GM19025 (cell line): ENCODE results near the gene MT1E.

Experiments used
- ATAC-seq: cut with Tn5 transposase; IDR thresholded peaks from one replicate; pipeline ENCODE4 v1.9.1; 2021; ENCODE audit warnings: mild to moderate bottlenecking, low read depth, moderate library complexity; ENCODE audit not compliant: unreplicated experiment

The MT1E gene

GRCh38 chr16:56623637-56624036, 1.9 kb upstream of the MT1E start:
- no peak for ATAC-seq

- no peak for ATAC-seq
Observed at GRCh38 chr16:56625943-56626654, 518 bp downstream of the MT1E start.

DNA sequence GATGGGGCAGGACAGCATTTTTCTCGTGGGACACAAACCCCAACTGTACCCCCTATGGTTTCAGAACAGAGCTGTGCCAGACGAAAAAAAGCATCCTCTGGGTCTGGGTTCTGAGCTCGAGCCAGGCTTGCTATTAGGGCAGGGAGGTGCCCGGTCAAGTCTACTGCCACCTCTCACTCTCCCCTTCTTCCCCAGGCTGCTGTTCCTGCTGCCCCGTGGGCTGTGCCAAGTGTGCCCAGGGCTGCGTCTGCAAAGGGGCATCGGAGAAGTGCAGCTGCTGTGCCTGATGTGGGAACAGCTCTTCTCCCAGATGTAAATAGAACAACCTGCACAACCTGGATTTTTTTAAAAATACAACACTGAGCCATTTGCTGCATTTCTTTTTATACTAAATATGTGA, 1.1 kb downstream of the MT1E start:
- ATAC-seq, result no peak

GRCh38 chr16:56628486-56629350, 3.1 kb downstream of the MT1E start:
- no peak for ATAC-seq

- ATAC-seq, result no peak
Observed at GRCh38 chr16:56629531-56629930, 4.0 kb downstream of the MT1E start.

DNA sequence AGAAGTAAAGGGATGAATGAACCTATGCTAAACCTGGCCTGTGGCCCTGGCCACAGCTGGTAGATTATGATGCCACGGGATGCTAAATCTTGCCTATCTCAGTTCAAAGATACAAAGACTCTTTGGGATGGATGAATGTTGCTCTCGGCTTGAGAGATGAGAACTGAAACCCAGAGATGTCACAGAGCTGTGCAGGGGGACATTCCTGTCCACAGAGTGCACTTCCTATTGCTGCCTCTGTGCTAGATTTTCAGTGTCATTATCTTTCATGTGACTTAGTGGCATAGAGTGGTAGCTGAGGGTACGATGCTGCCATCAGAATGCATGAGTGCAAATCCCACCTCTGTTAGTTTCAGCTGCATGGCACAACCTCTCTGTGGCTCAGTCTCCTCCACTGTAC, 4.6 kb downstream of the MT1E start:
- peak; percentile 79 for ATAC-seq

DNA sequence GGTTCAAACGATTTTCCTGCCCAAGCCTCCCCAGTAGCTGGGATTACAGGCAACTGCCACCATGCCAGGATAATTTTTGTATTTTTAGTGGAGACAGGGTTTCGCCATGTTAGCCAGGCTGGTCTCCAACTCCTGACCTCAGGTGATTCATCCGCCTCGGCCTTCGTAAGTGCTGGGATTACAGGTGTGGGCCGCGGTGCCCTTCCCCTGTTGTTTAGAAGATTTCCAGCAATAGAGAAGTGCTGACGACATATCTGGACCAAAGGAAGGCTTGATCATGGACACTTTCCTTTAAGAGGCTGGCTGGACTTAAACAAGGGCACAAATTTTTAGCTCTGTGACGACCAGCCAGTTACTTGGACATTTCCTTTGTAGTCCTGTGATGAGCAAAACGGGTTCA, 5.6 kb downstream of the MT1E start:
- no peak for ATAC-seq

GRCh38 chr16:56631832-56632155, 6.2 kb downstream of the MT1E start:
- ATAC-seq, result no peak

DNA sequence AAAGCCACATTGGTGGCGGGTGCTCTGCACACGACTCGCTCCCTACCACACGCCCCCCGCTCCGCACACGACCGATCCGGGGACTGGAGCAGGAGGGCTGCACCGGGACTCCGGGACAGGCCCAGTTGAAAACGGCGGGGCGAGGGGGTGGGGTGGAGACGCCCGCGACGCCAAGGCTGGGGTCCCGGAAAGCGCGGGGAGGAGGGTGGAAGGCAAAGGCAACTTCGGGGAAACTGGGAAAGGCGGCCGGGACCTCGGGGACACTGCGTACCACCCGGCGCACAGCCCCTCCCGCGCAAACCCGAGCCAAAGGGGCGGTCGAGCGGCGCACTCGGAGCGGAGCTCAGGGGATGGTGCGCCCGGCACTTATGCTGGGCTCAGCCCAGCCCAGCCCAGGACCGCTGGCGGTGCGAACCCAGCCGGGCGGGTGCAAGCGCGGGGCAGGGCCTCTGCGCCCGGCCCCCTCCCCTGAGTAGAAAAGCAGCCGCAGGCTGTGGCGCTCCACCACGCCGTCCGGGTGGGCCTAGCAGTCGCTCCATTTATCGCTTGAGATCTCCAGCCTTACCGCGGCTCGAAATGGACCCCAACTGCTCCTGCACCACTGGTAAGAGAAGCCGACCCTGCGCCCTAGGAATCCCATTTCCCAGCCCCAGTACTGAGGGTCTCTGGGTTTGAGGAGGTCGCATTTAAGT, 6.7 kb downstream of the MT1E start, which contains the start of gene MT1M:
Gene MT1M (plus strand): TSS at position 504 of the 692 bp plus-strand sequence. CDS start 73 bp downstream, at position 577.
- no peak for ATAC-seq

DNA sequence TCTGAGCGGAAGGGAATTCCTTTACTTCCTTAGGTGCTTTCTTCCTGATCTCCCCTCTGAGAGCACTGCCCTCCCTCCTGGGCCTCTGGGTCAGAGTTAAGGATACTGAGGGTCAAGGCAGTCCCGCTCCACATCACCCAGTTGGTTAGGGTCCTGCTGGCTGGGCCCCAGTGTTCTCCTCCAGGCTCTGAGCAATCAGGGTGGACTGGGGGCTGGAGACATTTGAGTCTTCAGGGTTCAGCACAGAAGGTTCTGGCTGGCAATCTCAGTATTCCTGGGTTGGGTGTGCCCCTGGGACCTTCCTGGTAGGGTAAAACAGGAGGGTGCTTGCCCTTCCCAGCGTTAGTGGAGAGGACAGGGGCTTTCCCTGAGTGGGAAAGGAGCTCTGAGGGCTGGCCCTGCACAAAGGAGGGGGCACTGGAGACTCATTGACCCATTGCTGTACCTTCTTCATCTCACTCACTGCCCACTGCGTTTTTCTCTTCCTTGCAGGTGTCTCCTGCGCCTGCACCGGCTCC, 7.3 kb downstream of the MT1E start:
- no peak for ATAC-seq

- no peak for ATAC-seq
Observed at GRCh38 chr16:56633535-56633934, 8.0 kb downstream of the MT1E start.

- ATAC-seq, result no peak
Observed at GRCh38 chr16:56634715-56635440, 9.3 kb downstream of the MT1E start.

- ATAC-seq, result no peak
Observed at GRCh38 chr16:56635441-56635967, 9.9 kb downstream of the MT1E start.

DNA sequence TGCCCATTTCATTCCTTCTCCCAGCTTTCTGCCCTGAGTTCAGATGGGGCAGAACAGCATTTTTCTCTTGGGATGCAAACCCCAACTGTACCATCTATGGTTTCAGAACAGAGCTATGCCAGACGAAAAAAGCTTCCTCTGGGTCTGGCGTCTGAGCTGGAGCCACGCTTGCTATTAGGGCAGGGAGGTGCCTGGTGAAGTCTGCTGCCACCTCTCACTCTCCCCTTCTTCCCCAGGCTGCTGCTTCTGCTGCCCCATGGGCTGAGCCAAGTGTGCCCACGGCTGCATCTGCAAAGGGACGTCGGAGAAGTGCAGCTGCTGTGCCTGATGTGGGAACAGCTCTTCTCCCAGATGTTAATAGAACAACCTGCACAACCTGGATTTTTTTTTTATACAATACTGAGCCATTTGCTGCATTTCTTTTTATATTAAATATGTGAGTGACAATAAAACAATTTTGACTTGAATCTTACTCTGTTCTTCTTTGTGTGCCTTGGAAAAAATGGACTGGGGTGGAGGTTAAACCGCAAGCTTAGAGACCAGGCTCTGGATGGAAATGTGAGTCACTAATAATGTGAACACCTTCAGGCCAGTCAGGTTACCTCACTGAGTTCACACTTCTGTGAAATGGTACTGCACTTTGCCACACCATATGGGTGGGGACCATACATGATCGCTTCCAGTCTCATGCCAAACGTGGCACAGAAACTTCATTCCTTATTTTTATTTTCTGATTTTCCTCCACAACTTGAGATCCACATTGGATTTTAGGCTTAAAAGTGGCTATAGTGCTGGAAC, 11.2 kb downstream of the MT1E start:
- ATAC-seq, result no peak

- ATAC-seq, result no peak
Observed at GRCh38 chr16:56637814-56638750, 12.5 kb downstream of the MT1E start, which contains the start of gene MT1A. Gene MT1A, plus strand, starts transcription at chr16:56638666. Its CDS starts 73 bp downstream, at chr16:56638739.

- ATAC-seq, result no peak
Observed at GRCh38 chr16:56639045-56639444, 13.5 kb downstream of the MT1E start.

GRCh38 chr16:56640076-56640475, 14.5 kb downstream of the MT1E start:
- no peak for ATAC-seq

GRCh38 chr16:56641166-56641565, 15.6 kb downstream of the MT1E start:
- no peak for ATAC-seq
